Lower lobe of right lung (tissue), 2 donors: ENCODE data around the gene LRRC23. TPM values are rescaled to one million over a fixed set of nuclear protein-coding genes. Genes with fewer than 3 reads are reported as not detected.

Experiments
- ATAC-seq, 2 donors: fragments of 200-7000 bp; cut with Tn5 transposase; one replicate each; pipeline ENCODE4 v1.9.1; 2020 to 2022; ENCODE audit warnings: mild to moderate bottlenecking in 2 of 2, moderate library complexity in 2 of 2
- DNase-seq: peaks from one replicate; pipeline ENCODE4 v3.0.0-alpha.2; 2020
- H3K27ac ChIP-seq: fragments of 200-600 bp; one replicate; pipeline ENCODE4 v1.8.0; 2022
- H3K27me3 ChIP-seq: fragments of 200-600 bp; one replicate; pipeline ENCODE4 v1.8.0; 2022; ENCODE audit warnings: low read depth
- H3K36me3 ChIP-seq: fragments of 200-600 bp; one replicate; pipeline ENCODE4 v1.8.0; 2022; ENCODE audit warnings: mild to moderate bottlenecking
- H3K4me1 ChIP-seq: fragments of 200-600 bp; one replicate; pipeline ENCODE4 v1.8.0; 2022
- H3K4me3 ChIP-seq: fragments of 200-600 bp; one replicate; pipeline ENCODE4 v1.8.0; 2022; ENCODE audit warnings: mild to moderate bottlenecking
- H3K9me3 ChIP-seq: fragments of 200-600 bp; one replicate; pipeline ENCODE4 v1.8.0; 2022
- CTCF ChIP-seq: fragments of 200-600 bp; IDR thresholded peaks from one replicate; pipeline ENCODE4 v1.8.0; 2022; ENCODE audit warnings: antibody characterized with exemption, mild to moderate bottlenecking
- intact Hi-C: fragments of 100-400 bp; cut with DNase I; formaldehyde crosslinking; loops from one replicate; pipeline ENCODE4 v1.11.0; 2022
- total RNA-seq: library from RNA; stranded (reverse); fragmentation: NEBNext Ultra II Directional; extraction: Animal tissue kit (Norgen Biotek cat#: 25700); gene quantifications from one replicate; pipeline ENCODE4 v1.2.1, GENCODE V29; 2021
- donor health status: DM: no; HTN: yes; CAD: no; lungs with severe emphysema.

Gene LRRC23
- total RNA-seq, 1 donor from 2014 or later, result 26.6 TPM

- Histone ChIP-seq H3K27ac (peak overlapping the region; percentile 79), H3K9me3 (no peaks in the 10 kb centered on the region), H3K4me1 (peaks cover 60% of the 10 kb centered on the region), H3K27me3 (no peaks in the 10 kb centered on the region), H3K36me3 (peaks cover 27% of the 10 kb centered on the region), H3K4me3 (peak overlapping the region; percentile 65)
- intact Hi-C loops, result no loop called here
- no peak for TF ChIP-seq CTCF
- no peak for ATAC-seq
- no peak for DNase-seq
These were observed 47.0 kb downstream of the LRRC23 start for GRCh38 chr12:6951551-6952120.

GRCh38 chr12:6952121-6952862, 47.7 kb downstream of the LRRC23 start:
- ATAC-seq (no peak), DNase-seq (peak; percentile 50)
- Histone ChIP-seq H3K27me3 (no peaks in the 10 kb centered on the region), H3K4me1 (peaks cover 61% of the 10 kb centered on the region), H3K4me3 (peak overlapping the region; percentile 65), H3K27ac (peak overlapping the region; percentile 79), H3K36me3 (peaks cover 28% of the 10 kb centered on the region), H3K9me3 (no peaks in the 10 kb centered on the region)
- no peak for TF ChIP-seq CTCF
- intact Hi-C loops, result no loop called here

- Histone ChIP-seq H3K27ac (peak overlapping the region; percentile 79), H3K27me3 (no peaks in the 10 kb centered on the region), H3K9me3 (no peaks in the 10 kb centered on the region), H3K4me3 (peak overlapping the region; percentile 65), H3K4me1 (peaks cover 68% of the 10 kb centered on the region), H3K36me3 (peaks cover 34% of the 10 kb centered on the region)
- no peak for TF ChIP-seq CTCF
- no peak for DNase-seq
- ATAC-seq, result no peak
- intact Hi-C loops, result no loop called here
These were observed 48.3 kb downstream of the LRRC23 start for GRCh38 chr12:6952863-6953441.

GRCh38 chr12:6953442-6954315, 49.1 kb downstream of the LRRC23 start:
- DNase-seq (peak; percentile 83), ATAC-seq (peak; percentile 60 to 69)
- Histone ChIP-seq H3K27me3 (no peaks in the 10 kb centered on the region), H3K4me1 (peaks cover 73% of the 10 kb centered on the region), H3K27ac (peak overlapping the region; percentile 79), H3K9me3 (no peaks in the 10 kb centered on the region), H3K4me3 (peak overlapping the region; percentile 65), H3K36me3 (peaks cover 34% of the 10 kb centered on the region)
- intact Hi-C loops, result no loop called here
- TF ChIP-seq CTCF, result no peak

- Histone ChIP-seq H3K4me3 (peak overlapping the region; percentile 65), H3K4me1 (peaks cover 74% of the 10 kb centered on the region), H3K27ac (peak overlapping the region; percentile 79), H3K9me3 (no peaks in the 10 kb centered on the region), H3K27me3 (no peaks in the 10 kb centered on the region), H3K36me3 (peaks cover 34% of the 10 kb centered on the region)
- ATAC-seq, result no peak
- DNase-seq, result peak; percentile 34
- TF ChIP-seq CTCF, result no peak
- intact Hi-C loops, result no loop called here
These were observed 49.9 kb downstream of the LRRC23 start for GRCh38 chr12:6954316-6955107.
